Caco-2 (cell line): ENCODE data around the gene ZNF579. TPM values are rescaled to one million over a fixed set of nuclear protein-coding genes. Genes with fewer than 3 reads are reported as not detected.
A peak's percentile ranks its signal among the peaks of the same experiment; 100 is the strongest.

ENCODE experiments used
- BruUV-seq: library from RNA; stranded (reverse); fragments of 400-500 nt; replicated peaks from 2 replicates; lab custom pipeline; 2021; lab: Mats Ljungman, UMichigan
- CTCF ChIA-PET: fragments of 300-600 bp; sonication (Branson Sonifier 250); formaldehyde crosslinking; loops from one replicate; lab custom pipeline; 2022; ENCODE audit warnings: antibody characterized with exemption; lab: Charles Lee
- POLR2A ChIA-PET: fragments of 300-600 bp; sonication (Branson Sonifier 250); formaldehyde crosslinking; loops from one replicate; lab custom pipeline; 2022; ENCODE audit warnings: antibody characterized with exemption; lab: Charles Lee
- DNase-seq, 2 experiments: peaks; one replicate each; pipeline versions ENCODE4 v3.0.0 to v3.0.0-alpha.2; 2020 to 2022
- H3K27me3 ChIP-seq: replicated peaks from 2 replicates; pipeline ENCODE4 v1.6.0; 2011; ENCODE audit warnings: low read length; ENCODE audit not compliant: control insufficient read depth, insufficient read depth
- H3K36me3 ChIP-seq: 2 replicates; pipeline ENCODE4 v1.5.1; 2011; ENCODE audit warnings: low read length; ENCODE audit not compliant: control insufficient read depth, insufficient read depth
- H3K4me1 ChIP-seq: fragments of 250-450 bp; sonication (Bioruptor Pico); 2 replicates; pipeline ENCODE4 v1.5.1; 2020; ENCODE audit warnings: mild to moderate bottlenecking
- H3K4me3 ChIP-seq: 2 replicates; pipeline ENCODE4 v1.5.1; 2011; ENCODE audit warnings: low read depth, mild to moderate bottlenecking, control low read depth, low read length
- H3K9me3 ChIP-seq: fragments of 250-450 bp; sonication (Bioruptor Pico); 2 replicates; pipeline ENCODE4 v1.5.1; 2020; ENCODE audit warnings: mild to moderate bottlenecking, moderate library complexity
- H3K27ac Mint-ChIP-seq: one replicate; pipeline ENCODE4 v1.8.0; 2022; ENCODE audit warnings: mixed read lengths; ENCODE audit not compliant: unreplicated experiment
- H3K27me3 Mint-ChIP-seq: one replicate; pipeline ENCODE4 v1.8.0; 2022; ENCODE audit warnings: mixed read lengths; ENCODE audit not compliant: insufficient read depth, unreplicated experiment
- H3K36me3 Mint-ChIP-seq: one replicate; pipeline ENCODE4 v1.8.0; 2022; ENCODE audit warnings: mild to moderate bottlenecking, mixed read lengths; ENCODE audit not compliant: insufficient read depth, unreplicated experiment
- H3K4me1 Mint-ChIP-seq: one replicate; pipeline ENCODE4 v1.8.0; 2022; ENCODE audit warnings: low read depth, mixed read lengths; ENCODE audit not compliant: unreplicated experiment
- H3K4me3 Mint-ChIP-seq: one replicate; pipeline ENCODE4 v1.8.0; 2022; ENCODE audit warnings: mild to moderate bottlenecking, moderate library complexity, mixed read lengths; ENCODE audit not compliant: unreplicated experiment
- H3K9me3 Mint-ChIP-seq: one replicate; pipeline ENCODE4 v1.8.0; 2022; ENCODE audit warnings: mixed read lengths; ENCODE audit not compliant: unreplicated experiment
- intact Hi-C: fragments of 100-400 bp; cut with micrococcal nuclease; formaldehyde crosslinking; loops from one replicate; pipeline ENCODE4 v1.10.0; 2022; ENCODE audit not compliant: unreplicated experiment
- total RNA-seq: library from RNA; stranded (reverse); gene quantifications from 2 replicates; pipeline ENCODE4 v1.2.3, GENCODE V29; 2022
- TF ChIP-seq, protein P1 (sequence below), 2 experiments: fragments of 200-600 bp in 1 of 2; IDR thresholded peaks; 1 replicate in 1 of 2; 2 replicates in 1 of 2; pipeline versions ENCODE4 v1.5.1 to v1.8.0; 2011 to 2022; ENCODE audit warnings: antibody characterized with exemption in 1 of 2, control low read depth in 1 of 2, inconsistent platforms in 1 of 2, low read depth in 1 of 2, low read length in 1 of 2, mild to moderate bottlenecking in 1 of 2, moderate library complexity in 1 of 2; ENCODE audit not compliant: insufficient read depth in 1 of 2, severe bottlenecking in 1 of 2, unreplicated experiment in 1 of 2

The ZNF579 gene
- total RNA-seq, 1 experiment from 2014 or later, result 30.4 TPM

DNA sequence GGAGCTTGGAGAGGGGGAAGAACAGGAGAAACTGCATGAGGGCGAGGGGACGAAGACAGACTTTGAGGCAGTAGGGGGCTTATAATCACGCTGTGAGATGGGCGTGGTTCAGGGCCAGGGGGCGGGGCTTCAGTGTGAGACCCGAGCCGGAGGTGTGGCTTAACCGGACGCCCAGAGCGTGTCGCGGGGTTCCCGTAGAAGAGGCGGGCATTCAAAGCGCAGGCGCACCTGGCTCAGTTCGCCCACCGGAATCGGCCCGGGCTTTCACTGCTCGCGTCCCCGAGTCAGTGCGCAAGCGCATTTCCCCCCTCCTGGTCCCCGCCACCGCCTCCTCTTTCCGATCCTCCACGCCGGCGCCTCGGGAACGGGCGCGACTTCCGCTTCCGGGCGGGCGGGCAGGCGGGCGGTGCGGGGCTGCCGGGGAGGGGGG is 24.6 kb upstream of the ZNF579 start:
- Histone ChIP-seq H3K9me3 (no peaks in the 10 kb centered on the region), H3K4me3 (peak overlapping the region; percentile 87), H3K27me3 (no peaks in the 10 kb centered on the region), H3K36me3 (no peaks in the 10 kb centered on the region), H3K4me1 (peaks cover 6% of the 10 kb centered on the region; the same call in 1 of the 2 replicates)
- CTCF ChIA-PET, result interaction anchor here (0.6 to 3.0 kb wide), 10 partner anchors 19 to 137 kb away, joined by 5 to 30 read pairs (median 6); partner anchors contain the start of gene ZNF784
- peak overlapping the region; percentile 80 for H3K27ac Mint-ChIP-seq
- TF ChIP-seq, protein P1, sequence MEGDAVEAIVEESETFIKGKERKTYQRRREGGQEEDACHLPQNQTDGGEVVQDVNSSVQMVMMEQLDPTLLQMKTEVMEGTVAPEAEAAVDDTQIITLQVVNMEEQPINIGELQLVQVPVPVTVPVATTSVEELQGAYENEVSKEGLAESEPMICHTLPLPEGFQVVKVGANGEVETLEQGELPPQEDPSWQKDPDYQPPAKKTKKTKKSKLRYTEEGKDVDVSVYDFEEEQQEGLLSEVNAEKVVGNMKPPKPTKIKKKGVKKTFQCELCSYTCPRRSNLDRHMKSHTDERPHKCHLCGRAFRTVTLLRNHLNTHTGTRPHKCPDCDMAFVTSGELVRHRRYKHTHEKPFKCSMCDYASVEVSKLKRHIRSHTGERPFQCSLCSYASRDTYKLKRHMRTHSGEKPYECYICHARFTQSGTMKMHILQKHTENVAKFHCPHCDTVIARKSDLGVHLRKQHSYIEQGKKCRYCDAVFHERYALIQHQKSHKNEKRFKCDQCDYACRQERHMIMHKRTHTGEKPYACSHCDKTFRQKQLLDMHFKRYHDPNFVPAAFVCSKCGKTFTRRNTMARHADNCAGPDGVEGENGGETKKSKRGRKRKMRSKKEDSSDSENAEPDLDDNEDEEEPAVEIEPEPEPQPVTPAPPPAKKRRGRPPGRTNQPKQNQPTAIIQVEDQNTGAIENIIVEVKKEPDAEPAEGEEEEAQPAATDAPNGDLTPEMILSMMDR (IDR thresholded peaks at IDR 0.05; ENCODE audit: insufficient read depth in 1 of 2, low read depth in 1 of 2, low read length in 1 of 2, severe bottlenecking in 1 of 2, unreplicated experiment in 1 of 2), result no peak
- POLR2A ChIA-PET, result interaction anchor here (0.6 to 2.8 kb wide), 11 partner anchors 18 to 266 kb away, joined by 3 to 17 read pairs (median 4); partner anchors contain the start of genes ISOC2, ZNF628 and ZNF784
- peak overlapping the region; percentile 86 for H3K4me3 Mint-ChIP-seq
- H3K9me3 Mint-ChIP-seq, result no peaks in the 10 kb centered on the region
- peaks cover 38% of the 10 kb centered on the region for H3K36me3 Mint-ChIP-seq
- no TSS peak for BruUV-seq
- H3K27me3 Mint-ChIP-seq, result no peaks in the 10 kb centered on the region
- intact Hi-C loops, result loop anchor here (1.0 kb wide), 2 partner anchors 24 to 56 kb away; no protein-coding TSS in a partner anchor
- DNase-seq, result peak; percentile 99
- H3K4me1 Mint-ChIP-seq, result peaks cover 12% of the 10 kb centered on the region

DNA sequence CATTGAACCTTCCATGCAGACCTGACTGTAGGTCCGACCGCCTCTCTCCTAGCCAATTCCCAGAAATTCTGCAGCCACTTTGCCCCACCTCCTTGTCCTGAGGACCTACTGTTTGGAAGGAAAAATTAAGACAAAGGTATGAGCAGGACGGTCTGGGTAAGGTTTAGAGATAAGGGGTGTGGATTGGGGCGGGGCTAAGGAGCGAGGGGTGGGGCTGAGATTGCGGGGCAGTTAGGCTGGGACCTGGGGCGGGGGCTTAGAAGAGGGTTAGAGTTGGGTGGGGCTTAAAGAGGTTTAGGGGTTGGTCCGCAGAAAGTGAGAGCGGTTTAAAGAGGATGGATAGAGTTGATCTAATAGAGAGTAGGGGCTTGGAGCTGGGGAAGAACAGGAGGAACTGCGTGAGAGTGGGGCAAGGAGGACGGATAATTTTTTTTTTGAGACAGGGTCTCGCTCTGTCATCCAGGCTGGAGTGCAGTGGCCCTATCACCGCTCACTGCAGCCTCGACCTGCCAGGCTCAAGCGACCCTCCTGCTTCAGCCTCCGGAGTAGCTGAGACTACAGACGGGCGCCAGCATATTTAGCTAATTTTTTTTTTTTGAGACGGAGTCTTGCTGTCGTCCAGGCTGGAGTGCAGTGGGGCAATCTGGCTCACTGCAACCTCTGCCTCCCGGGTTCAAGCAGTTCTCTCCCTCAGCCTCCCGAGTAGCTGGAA is 23.1 kb upstream of the ZNF579 start:
- DNase-seq, result no peak
- Mint-ChIP-seq H3K27ac (peak overlapping the region; percentile 79), H3K9me3 (peaks cover 3% of the 10 kb centered on the region), H3K27me3 (no peaks in the 10 kb centered on the region), H3K36me3 (peaks cover 50% of the 10 kb centered on the region), H3K4me3 (peak overlapping the region; percentile 86), H3K4me1 (peaks cover 15% of the 10 kb centered on the region)
- Histone ChIP-seq H3K9me3 (no peaks in the 10 kb centered on the region), H3K4me1 (peaks cover 7% of the 10 kb centered on the region), H3K27me3 (no peaks in the 10 kb centered on the region), H3K4me3 (peak overlapping the region; percentile 87), H3K36me3 (no peaks in the 10 kb centered on the region)
- intact Hi-C loops, result no loop called here
- CTCF ChIA-PET, result interaction anchor here (1.0 to 3.0 kb wide), 4 partner anchors 22 to 100 kb away, joined by 3 to 16 read pairs (median 8); partner anchors contain the start of gene SBK3
- TF ChIP-seq, protein P1 (IDR thresholded peaks at IDR 0.05; ENCODE audit: insufficient read depth in 1 of 2, low read depth in 1 of 2, low read length in 1 of 2, severe bottlenecking in 1 of 2, unreplicated experiment in 1 of 2), result no peak
- POLR2A ChIA-PET, result interaction anchor here (0.6 to 2.8 kb wide), 8 partner anchors 15 to 114 kb away, joined by 3 to 17 read pairs (median 6); partner anchors contain the start of gene ZNF784
- no TSS peak for BruUV-seq

DNA sequence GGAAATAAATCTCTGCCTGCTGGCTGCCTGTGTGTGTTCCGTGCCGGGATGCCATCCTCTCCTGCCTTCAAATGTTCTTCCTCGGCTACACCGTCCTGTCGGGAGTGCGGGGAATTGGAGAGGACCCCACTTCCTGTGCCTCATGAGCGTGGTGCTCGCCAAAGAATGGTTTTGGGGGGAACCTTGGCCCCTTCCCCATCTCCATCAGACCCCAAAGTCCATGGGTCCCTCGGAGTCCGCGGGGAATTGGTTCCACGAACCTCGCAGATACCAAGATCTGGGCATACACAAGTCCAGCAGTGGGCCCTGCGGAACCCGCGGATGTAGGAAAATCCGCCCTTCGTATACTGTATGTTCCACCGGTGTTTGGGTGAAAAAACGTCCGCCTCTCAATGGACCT is 22.5 kb upstream of the ZNF579 start:
- Histone ChIP-seq H3K36me3 (no peaks in the 10 kb centered on the region), H3K4me1 (peaks cover 12% of the 10 kb centered on the region), H3K9me3 (no peaks in the 10 kb centered on the region), H3K4me3 (no peak overlapping the region), H3K27me3 (no peaks in the 10 kb centered on the region)
- ChIA-PET CTCF (no interaction called here), POLR2A (no interaction called here)
- no peaks in the 10 kb centered on the region for H3K27me3 Mint-ChIP-seq
- no peak for DNase-seq
- intact Hi-C loops, result no loop called here
- peaks cover 22% of the 10 kb centered on the region for H3K4me1 Mint-ChIP-seq
- peak overlapping the region; percentile 79 for H3K27ac Mint-ChIP-seq
- TF ChIP-seq, protein P1 (IDR thresholded peaks at IDR 0.05; ENCODE audit: insufficient read depth in 1 of 2, low read depth in 1 of 2, low read length in 1 of 2, severe bottlenecking in 1 of 2, unreplicated experiment in 1 of 2), result no peak
- peaks cover 55% of the 10 kb centered on the region for H3K36me3 Mint-ChIP-seq
- H3K4me3 Mint-ChIP-seq, result peak overlapping the region; percentile 86
- BruUV-seq, result no TSS peak
- H3K9me3 Mint-ChIP-seq, result peaks cover 9% of the 10 kb centered on the region
